SK-N-SH treated with all-trans-retinoic acid at 6 μM for 48 hours (cell line): ENCODE data around the gene SAMD11.
"Not testable (repeated sequence)": the region's sequence is repeated elsewhere in the genome, so short reads cannot be mapped to it uniquely, and the experiment has no call there.

Experiments used
- ATAC-seq: fragments of 200-7000 bp; cut with Tn5 transposase; 3 replicates; pipeline ENCODE4 v1.9.1; 2020; ENCODE audit warnings: mild to moderate bottlenecking, moderate library complexity
- ARNTL ChIP-seq: fragments of 450-650 bp; formaldehyde crosslinking; IDR thresholded peaks from 2 replicates; pipeline ENCODE4 v1.5.0; 2020; ENCODE audit warnings: low read depth, mild to moderate bottlenecking, moderate library complexity, borderline replicate concordance
- BACH2 ChIP-seq: fragments of 250-450 bp; sonication (Bioruptor Pico); IDR thresholded peaks from 2 replicates; pipeline ENCODE4 v1.9.0; 2021; ENCODE audit warnings: mild to moderate bottlenecking, borderline replicate concordance
- CSDC2 ChIP-seq: fragments of 250-450 bp; sonication (Bioruptor Pico); IDR thresholded peaks from 2 replicates; pipeline ENCODE4 v1.5.0; 2020; ENCODE audit warnings: mild to moderate bottlenecking, moderate library complexity
- CSRNP3 ChIP-seq: fragments of 250-450 bp; sonication (Bioruptor Pico); IDR thresholded peaks from 2 replicates; pipeline ENCODE4 v1.5.1; 2021; ENCODE audit warnings: mild to moderate bottlenecking, moderate library complexity
- GLIS3 ChIP-seq: fragments of 250-450 bp; sonication (Bioruptor Pico); IDR thresholded peaks from 2 replicates; pipeline ENCODE4 v1.5.0; 2020; ENCODE audit warnings: mild to moderate bottlenecking, moderate library complexity
- OSR1 ChIP-seq: fragments of 250-450 bp; sonication (Bioruptor Pico); IDR thresholded peaks from 2 replicates; pipeline ENCODE4 v1.8.0; 2022; ENCODE audit warnings: moderate library complexity, mild to moderate bottlenecking, inconsistent platforms
- PATZ1 ChIP-seq: fragments of 250-450 bp; sonication (Bioruptor Pico); IDR thresholded peaks from 2 replicates; pipeline ENCODE4 v1.8.0; 2020; ENCODE audit warnings: mild to moderate bottlenecking, moderate library complexity, borderline replicate concordance
- POU6F1 ChIP-seq: fragments of 250-450 bp; sonication (Bioruptor Pico); IDR thresholded peaks from 2 replicates; pipeline ENCODE4 v1.8.0; 2021; ENCODE audit warnings: low read depth, mild to moderate bottlenecking, moderate library complexity, borderline replicate concordance
- PPARA ChIP-seq: fragments of 250-450 bp; sonication (Bioruptor Pico); IDR thresholded peaks from 2 replicates; pipeline ENCODE4 v1.5.0; 2020; ENCODE audit warnings: mild to moderate bottlenecking, borderline replicate concordance
- SNAI2 ChIP-seq: fragments of 250-450 bp; sonication (Bioruptor Pico); IDR thresholded peaks from 2 replicates; pipeline ENCODE4 v1.5.0; 2020; ENCODE audit warnings: mild to moderate bottlenecking, moderate library complexity
- TCF4 ChIP-seq: fragments of 250-450 bp; sonication (Bioruptor Pico); IDR thresholded peaks from 2 replicates; pipeline ENCODE4 v1.8.0; 2021; ENCODE audit warnings: mild to moderate bottlenecking, moderate library complexity, borderline replicate concordance
- ZFP3 ChIP-seq: fragments of 250-450 bp; sonication (Bioruptor Pico); IDR thresholded peaks from 2 replicates; pipeline ENCODE4 v1.5.0; 2020; ENCODE audit warnings: mild to moderate bottlenecking, moderate library complexity

The SAMD11 gene

GRCh38 chr1:975365-975764 lies 51.6 kb downstream of the SAMD11 start:
- ATAC-seq, result no peak
- TF ChIP-seq CSDC2 (CRISPR knock-in tag) (no peak), TCF4 (no peak), OSR1 (CRISPR knock-in tag) (no peak), BACH2 (CRISPR knock-in tag) (no peak)

- ATAC-seq, result peak; percentile 92
- TF ChIP-seq SNAI2 (CRISPR knock-in tag) (no peak), ZFP3 (CRISPR knock-in tag) (0 out of 2 replicates have a peak, but pooled peaks have one; percentile 18), CSRNP3 (CRISPR knock-in tag) (no peak)
Measured at GRCh38 chr1:975896-976683, 52.4 kb downstream of the SAMD11 start.

- not testable (repeated sequence) for ATAC-seq
Measured at GRCh38 chr1:976791-977190, 53.1 kb downstream of the SAMD11 start.

DNA sequence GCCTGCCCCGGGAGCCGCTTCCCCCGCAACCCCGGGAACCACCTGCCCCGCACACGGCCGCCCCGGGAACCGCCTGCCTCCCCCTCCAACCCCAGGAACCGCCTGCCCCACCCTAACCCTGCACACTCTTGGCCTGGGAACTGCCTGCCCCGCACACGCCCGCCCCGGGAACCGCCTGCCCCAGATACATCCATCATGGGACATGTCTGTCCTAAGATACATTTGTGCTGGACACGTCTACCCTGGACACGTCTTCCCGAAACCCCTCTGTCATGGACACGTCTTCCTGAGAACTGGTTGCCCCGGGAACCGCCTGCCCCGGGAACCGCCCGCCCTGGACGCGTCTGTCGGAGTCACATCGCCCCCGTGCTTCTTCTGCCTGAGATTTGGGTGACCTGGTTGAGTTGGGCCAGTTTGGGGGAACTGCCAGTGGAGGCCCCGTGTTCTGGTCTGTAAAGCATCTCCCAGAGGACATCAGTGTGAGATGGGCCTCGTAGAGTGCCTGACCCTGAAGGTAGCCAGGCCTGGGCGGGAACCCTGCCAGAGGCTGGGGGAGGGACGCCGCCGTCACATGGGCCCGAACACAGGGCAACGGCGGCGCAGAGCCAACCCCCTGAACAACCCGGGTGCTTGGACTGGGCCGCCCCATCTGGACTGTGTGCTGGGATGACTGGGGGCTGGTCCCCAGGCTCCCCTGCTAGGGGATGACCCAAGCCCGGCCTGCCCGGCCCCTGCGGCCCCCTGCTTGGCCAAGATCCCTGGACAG lies 54.5 kb downstream of the SAMD11 start:
- ATAC-seq, result no peak

More for the DNA sequence above, 54.5 kb downstream of the SAMD11 start:
- TF ChIP-seq PPARA (CRISPR knock-in tag) (no peak), GLIS3 (CRISPR knock-in tag) (no peak), ARNTL (CRISPR knock-in tag) (no peak), PATZ1 (CRISPR knock-in tag) (no peak), POU6F1 (CRISPR knock-in tag) (no peak), CSRNP3 (CRISPR knock-in tag) (no peak), OSR1 (CRISPR knock-in tag) (no peak)
- TF ChIP-seq, all 23 proteins: peak for 0
